ENCODE data around the gene TMPRSS5. TPM values are rescaled to one million over a fixed set of nuclear protein-coding genes. Genes with fewer than 3 reads are reported as not detected.

TMPRSS5 gene
- total RNA-seq, 4 donors from 2014 or later, result 0.84 to 1.9 (median 1.7) TPM; not detected in 1

GRCh38 chr11:113697756-113698407 is 8.2 kb downstream of the TMPRSS5 start:
- TF ChIP-seq CTCF (IDR thresholded peaks at IDR 0.05), result no peak
- DNase-seq (ENCODE audit: low spot score) (no peak), ATAC-seq (ENCODE audit: low FRiP score) (no peak)

- TF ChIP-seq CTCF (IDR thresholded peaks at IDR 0.05), result no peak
- no peak for DNase-seq (ENCODE audit: low spot score)
These were observed 9.0 kb downstream of the TMPRSS5 start for GRCh38 chr11:113697111-113697510.

GRCh38 chr11:113695207-113695606 is 10.9 kb downstream of the TMPRSS5 start:
- ATAC-seq (ENCODE audit: low FRiP score) (no peak), DNase-seq (ENCODE audit: low spot score) (no peak)
- no peak for TF ChIP-seq CTCF (IDR thresholded peaks at IDR 0.05)

More at GRCh38 chr11:113697111-113697510, 9.0 kb downstream of the TMPRSS5 start:
- no peak for ATAC-seq (ENCODE audit: low FRiP score)

- no peak for DNase-seq (ENCODE audit: low spot score)
- TF ChIP-seq CTCF (IDR thresholded peaks at IDR 0.05), result no peak
- ATAC-seq (ENCODE audit: low FRiP score), result no peak
These were observed 11.7 kb downstream of the TMPRSS5 start for GRCh38 chr11:113694390-113694789.

GRCh38 chr11:113693030-113693429 is 13.1 kb downstream of the TMPRSS5 start:
- no peak for TF ChIP-seq CTCF (IDR thresholded peaks at IDR 0.05)
- ATAC-seq (ENCODE audit: low FRiP score) (no peak), DNase-seq (ENCODE audit: low spot score) (no peak)

- no peak for TF ChIP-seq CTCF (IDR thresholded peaks at IDR 0.05)
- ATAC-seq (ENCODE audit: low FRiP score), result peak; percentile 12
- no peak for DNase-seq (ENCODE audit: low spot score)
These were observed 15.2 kb downstream of the TMPRSS5 start for GRCh38 chr11:113690619-113691569.
